Neural crest cell (in vitro differentiated cells): ENCODE data around the gene ITGA3. TPM values are rescaled to one million over a fixed set of nuclear protein-coding genes. Genes with fewer than 3 reads are reported as not detected.

ENCODE experiments used
- DNase-seq: peaks from one replicate; pipeline ENCODE4 v3.0.0; 2021; ENCODE audit warnings: low read depth, mixed read lengths, low spot score
- H3K27ac Mint-ChIP-seq: one replicate; pipeline ENCODE4 v1.8.0; 2021; ENCODE audit warnings: mild to moderate bottlenecking, mixed read lengths; ENCODE audit not compliant: unreplicated experiment
- H3K27me3 Mint-ChIP-seq: 2 replicates; pipeline ENCODE4 v1.8.0; 2021; ENCODE audit warnings: low read depth, mild to moderate bottlenecking, mixed read lengths
- H3K36me3 Mint-ChIP-seq: 2 replicates; pipeline ENCODE4 v1.8.0; 2021; ENCODE audit warnings: low read depth, mild to moderate bottlenecking, mixed read lengths
- H3K4me1 Mint-ChIP-seq: 2 replicates; pipeline ENCODE4 v1.8.0; 2021; ENCODE audit warnings: mixed read lengths
- H3K4me3 Mint-ChIP-seq: one replicate; pipeline ENCODE4 v1.8.0; 2021; ENCODE audit warnings: mild to moderate bottlenecking, mixed read lengths
- H3K9me3 Mint-ChIP-seq: 2 replicates; pipeline ENCODE4 v1.8.0; 2021; ENCODE audit warnings: mixed read lengths
- total RNA-seq: library from RNA; stranded (reverse); gene quantifications from 2 replicates; pipeline ENCODE4 v1.2.1, GENCODE V29; 2021
- TF ChIP-seq, protein P1 (sequence below): fragments of 200-600 bp; sonication (generic); conservative IDR thresholded peaks from 2 replicates; pipeline ENCODE4 v1.5.0; 2021; ENCODE audit warnings: antibody characterized with exemption, mild to moderate bottlenecking

ITGA3 gene
- total RNA-seq, 1 donor from 2014 or later: 4.8 TPM

DNA sequence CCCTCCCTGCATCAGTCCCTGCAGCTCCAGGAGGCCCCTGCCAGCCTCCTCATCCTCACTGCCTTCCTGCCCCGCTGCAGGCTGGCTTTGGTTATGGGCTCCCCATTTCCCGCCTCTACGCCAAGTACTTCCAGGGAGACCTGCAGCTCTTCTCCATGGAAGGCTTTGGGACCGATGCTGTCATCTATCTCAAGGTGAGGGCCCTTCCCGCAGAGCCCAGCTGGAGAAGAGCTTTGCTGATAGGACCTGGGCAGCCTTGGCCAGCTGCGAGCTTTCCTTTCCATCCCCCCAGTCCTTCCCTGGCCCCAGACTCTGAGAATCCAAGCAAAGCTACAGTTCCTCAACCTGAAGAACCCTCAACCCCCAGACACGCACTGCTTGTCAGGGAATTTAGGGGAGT lies 53.3 kb downstream of the ITGA3 start:
- no peak overlapping the region for H3K27ac Mint-ChIP-seq
- no peak for DNase-seq
- peaks cover 28% of the 10 kb centered on the region for H3K4me1 Mint-ChIP-seq
- TF ChIP-seq, protein P1, sequence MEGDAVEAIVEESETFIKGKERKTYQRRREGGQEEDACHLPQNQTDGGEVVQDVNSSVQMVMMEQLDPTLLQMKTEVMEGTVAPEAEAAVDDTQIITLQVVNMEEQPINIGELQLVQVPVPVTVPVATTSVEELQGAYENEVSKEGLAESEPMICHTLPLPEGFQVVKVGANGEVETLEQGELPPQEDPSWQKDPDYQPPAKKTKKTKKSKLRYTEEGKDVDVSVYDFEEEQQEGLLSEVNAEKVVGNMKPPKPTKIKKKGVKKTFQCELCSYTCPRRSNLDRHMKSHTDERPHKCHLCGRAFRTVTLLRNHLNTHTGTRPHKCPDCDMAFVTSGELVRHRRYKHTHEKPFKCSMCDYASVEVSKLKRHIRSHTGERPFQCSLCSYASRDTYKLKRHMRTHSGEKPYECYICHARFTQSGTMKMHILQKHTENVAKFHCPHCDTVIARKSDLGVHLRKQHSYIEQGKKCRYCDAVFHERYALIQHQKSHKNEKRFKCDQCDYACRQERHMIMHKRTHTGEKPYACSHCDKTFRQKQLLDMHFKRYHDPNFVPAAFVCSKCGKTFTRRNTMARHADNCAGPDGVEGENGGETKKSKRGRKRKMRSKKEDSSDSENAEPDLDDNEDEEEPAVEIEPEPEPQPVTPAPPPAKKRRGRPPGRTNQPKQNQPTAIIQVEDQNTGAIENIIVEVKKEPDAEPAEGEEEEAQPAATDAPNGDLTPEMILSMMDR: no peak
- H3K36me3 Mint-ChIP-seq: no peaks in the 10 kb centered on the region
- no peaks in the 10 kb centered on the region for H3K27me3 Mint-ChIP-seq
- no peak overlapping the region for H3K4me3 Mint-ChIP-seq
- H3K9me3 Mint-ChIP-seq: no peaks in the 10 kb centered on the region

- no peak for DNase-seq
- Mint-ChIP-seq H3K27ac (no peak overlapping the region), H3K36me3 (no peaks in the 10 kb centered on the region), H3K9me3 (no peaks in the 10 kb centered on the region), H3K4me1 (peaks cover 30% of the 10 kb centered on the region), H3K4me3 (no peak overlapping the region), H3K27me3 (peaks cover under 1% of the 10 kb centered on the region)
- TF ChIP-seq, protein P1: no peak
Measured at GRCh38 chr17:50109785-50110184, 53.9 kb downstream of the ITGA3 start.

- peaks cover 32% of the 10 kb centered on the region for H3K4me1 Mint-ChIP-seq
- H3K36me3 Mint-ChIP-seq: no peaks in the 10 kb centered on the region
- peak overlapping the region; percentile 56 for H3K4me3 Mint-ChIP-seq
- TF ChIP-seq, protein P1: no peak
- peak overlapping the region; percentile 71 for H3K27ac Mint-ChIP-seq
- H3K9me3 Mint-ChIP-seq: no peaks in the 10 kb centered on the region
- DNase-seq: no peak
- H3K27me3 Mint-ChIP-seq: peaks cover 4% of the 10 kb centered on the region
Measured at GRCh38 chr17:50110591-50111349, 54.9 kb downstream of the ITGA3 start.

- no peaks in the 10 kb centered on the region for H3K36me3 Mint-ChIP-seq
- H3K4me1 Mint-ChIP-seq: peaks cover 31% of the 10 kb centered on the region
- H3K4me3 Mint-ChIP-seq: peak overlapping the region; percentile 49
- peaks cover 7% of the 10 kb centered on the region for H3K27me3 Mint-ChIP-seq
- DNase-seq: peak; percentile 32
- TF ChIP-seq, protein P1: no peak
- H3K27ac Mint-ChIP-seq: peak overlapping the region; percentile 81
- no peaks in the 10 kb centered on the region for H3K9me3 Mint-ChIP-seq
Measured at GRCh38 chr17:50111673-50112655, 56.1 kb downstream of the ITGA3 start.

DNA sequence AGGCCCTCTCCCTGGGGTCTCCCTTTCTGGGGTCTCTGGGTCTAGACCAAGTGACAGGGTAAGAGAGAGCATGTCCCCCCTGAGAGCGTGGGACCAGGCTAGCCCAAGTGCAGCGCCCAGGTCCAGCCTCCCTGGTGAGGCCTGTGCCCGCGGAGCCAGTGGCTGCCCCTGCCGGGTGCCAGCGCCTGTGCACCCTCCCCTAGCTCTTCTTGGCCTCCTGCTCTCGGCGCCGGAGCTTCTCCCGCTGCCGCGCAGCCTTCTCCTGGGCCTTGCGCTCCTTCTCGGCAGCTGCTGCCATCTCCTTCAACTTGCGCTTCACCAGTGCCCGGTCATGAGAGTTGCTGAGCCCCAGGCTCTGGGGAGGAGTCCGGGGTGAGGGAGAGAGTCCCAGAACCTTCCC lies 56.8 kb downstream of the ITGA3 start:
- peaks cover 33% of the 10 kb centered on the region for H3K4me1 Mint-ChIP-seq
- no peaks in the 10 kb centered on the region for H3K36me3 Mint-ChIP-seq
- H3K9me3 Mint-ChIP-seq: no peaks in the 10 kb centered on the region
- no peak overlapping the region for H3K27ac Mint-ChIP-seq
- peaks cover 7% of the 10 kb centered on the region for H3K27me3 Mint-ChIP-seq
- TF ChIP-seq, protein P1: no peak
- no peak for DNase-seq
- H3K4me3 Mint-ChIP-seq: no peak overlapping the region
